Measurements from ENCODE around the gene DENND2A. TPM values are rescaled to one million over a fixed set of nuclear protein-coding genes. Genes with fewer than 3 reads are reported as not detected.

Gene DENND2A, protein sequence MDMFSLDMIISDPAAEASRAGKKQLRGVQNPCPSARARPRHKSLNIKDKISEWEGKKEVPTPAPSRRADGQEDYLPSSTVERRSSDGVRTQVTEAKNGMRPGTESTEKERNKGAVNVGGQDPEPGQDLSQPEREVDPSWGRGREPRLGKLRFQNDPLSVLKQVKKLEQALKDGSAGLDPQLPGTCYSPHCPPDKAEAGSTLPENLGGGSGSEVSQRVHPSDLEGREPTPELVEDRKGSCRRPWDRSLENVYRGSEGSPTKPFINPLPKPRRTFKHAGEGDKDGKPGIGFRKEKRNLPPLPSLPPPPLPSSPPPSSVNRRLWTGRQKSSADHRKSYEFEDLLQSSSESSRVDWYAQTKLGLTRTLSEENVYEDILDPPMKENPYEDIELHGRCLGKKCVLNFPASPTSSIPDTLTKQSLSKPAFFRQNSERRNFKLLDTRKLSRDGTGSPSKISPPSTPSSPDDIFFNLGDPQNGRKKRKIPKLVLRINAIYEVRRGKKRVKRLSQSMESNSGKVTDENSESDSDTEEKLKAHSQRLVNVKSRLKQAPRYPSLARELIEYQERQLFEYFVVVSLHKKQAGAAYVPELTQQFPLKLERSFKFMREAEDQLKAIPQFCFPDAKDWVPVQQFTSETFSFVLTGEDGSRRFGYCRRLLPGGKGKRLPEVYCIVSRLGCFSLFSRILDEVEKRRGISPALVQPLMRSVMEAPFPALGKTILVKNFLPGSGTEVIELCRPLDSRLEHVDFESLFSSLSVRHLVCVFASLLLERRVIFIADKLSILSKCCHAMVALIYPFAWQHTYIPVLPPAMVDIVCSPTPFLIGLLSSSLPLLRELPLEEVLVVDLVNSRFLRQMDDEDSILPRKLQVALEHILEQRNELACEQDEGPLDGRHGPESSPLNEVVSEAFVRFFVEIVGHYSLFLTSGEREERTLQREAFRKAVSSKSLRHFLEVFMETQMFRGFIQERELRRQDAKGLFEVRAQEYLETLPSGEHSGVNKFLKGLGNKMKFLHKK
- 3.6 TPM for polyA plus RNA-seq (2013, experiment 1 of 2)
- polyA plus RNA-seq (2013, experiment 2 of 2), result 4.0 TPM

GRCh38 chr7:140640727-140641523 lies at the start of gene DENND2A:
Gene DENND2A (minus strand): TSS chr7:140640813. CDS start chr7:140602397, 38,416 bp downstream.
- no peaks in the 10 kb centered on the region for H3K79me1 ChIP-seq (ENCODE audit: low read length)
- H3K4me1 ChIP-seq (ENCODE audit: control insufficient read depth, low read depth, low read length), result peaks cover 6% of the 10 kb centered on the region
- peak; percentile 89 for DNase-seq
- no peak within 1 kb of the TSS for H2BK15ac ChIP-seq (replicated peaks; ENCODE audit: low read depth)
- no peak within 1 kb of the TSS for H2AK5ac ChIP-seq (ENCODE audit: low read length)
- peak within 1 kb of the TSS; percentile 23 for H2BK5ac ChIP-seq (ENCODE audit: low read length)
- no peaks in the 10 kb centered on the region for H3K27me3 ChIP-seq (ENCODE audit: insufficient read depth, low read length, poor library complexity)
- H3K56ac ChIP-seq (ENCODE audit: low read length), result peak within 1 kb of the TSS; percentile 94
- H3K9ac ChIP-seq (ENCODE audit: low read length), result peak within 1 kb of the TSS; percentile 80
- peak within 1 kb of the TSS; percentile 74 for H3K4ac ChIP-seq (ENCODE audit: low read depth, low read length)
- H2BK120ac ChIP-seq (ENCODE audit: low read depth, low read length), result peak within 1 kb of the TSS; percentile 32
- no CpG with 5 or more reads among the region's 78 CpGs for WGBS (ENCODE audit: extremely low coverage, insufficient coverage, low lambda C conversion rate)
- H3K36me3 ChIP-seq (ENCODE audit: control insufficient read depth, insufficient read depth, low read length), result no peaks in the 10 kb centered on the region
- no peak within 1 kb of the TSS for H4K8ac ChIP-seq (ENCODE audit: low read depth, low read length)
- peak within 1 kb of the TSS; percentile 24 for H3K27ac ChIP-seq (ENCODE audit: low read depth, low read length)
- peak within 1 kb of the TSS; percentile 92 for H3K18ac ChIP-seq (ENCODE audit: low read length)
- H4K5ac ChIP-seq (ENCODE audit: low read length), result no peak within 1 kb of the TSS
- H3K4me2 ChIP-seq (ENCODE audit: low read length), result peak within 1 kb of the TSS; percentile 74
- H3K79me2 ChIP-seq (ENCODE audit: control insufficient read depth, insufficient read depth, low read length), result no peaks in the 10 kb centered on the region
- peak within 1 kb of the TSS; percentile 65 for H3K4me3 ChIP-seq (ENCODE audit: low read length)
- H3K23ac ChIP-seq (ENCODE audit: low read length), result peak within 1 kb of the TSS; percentile 99

DNA sequence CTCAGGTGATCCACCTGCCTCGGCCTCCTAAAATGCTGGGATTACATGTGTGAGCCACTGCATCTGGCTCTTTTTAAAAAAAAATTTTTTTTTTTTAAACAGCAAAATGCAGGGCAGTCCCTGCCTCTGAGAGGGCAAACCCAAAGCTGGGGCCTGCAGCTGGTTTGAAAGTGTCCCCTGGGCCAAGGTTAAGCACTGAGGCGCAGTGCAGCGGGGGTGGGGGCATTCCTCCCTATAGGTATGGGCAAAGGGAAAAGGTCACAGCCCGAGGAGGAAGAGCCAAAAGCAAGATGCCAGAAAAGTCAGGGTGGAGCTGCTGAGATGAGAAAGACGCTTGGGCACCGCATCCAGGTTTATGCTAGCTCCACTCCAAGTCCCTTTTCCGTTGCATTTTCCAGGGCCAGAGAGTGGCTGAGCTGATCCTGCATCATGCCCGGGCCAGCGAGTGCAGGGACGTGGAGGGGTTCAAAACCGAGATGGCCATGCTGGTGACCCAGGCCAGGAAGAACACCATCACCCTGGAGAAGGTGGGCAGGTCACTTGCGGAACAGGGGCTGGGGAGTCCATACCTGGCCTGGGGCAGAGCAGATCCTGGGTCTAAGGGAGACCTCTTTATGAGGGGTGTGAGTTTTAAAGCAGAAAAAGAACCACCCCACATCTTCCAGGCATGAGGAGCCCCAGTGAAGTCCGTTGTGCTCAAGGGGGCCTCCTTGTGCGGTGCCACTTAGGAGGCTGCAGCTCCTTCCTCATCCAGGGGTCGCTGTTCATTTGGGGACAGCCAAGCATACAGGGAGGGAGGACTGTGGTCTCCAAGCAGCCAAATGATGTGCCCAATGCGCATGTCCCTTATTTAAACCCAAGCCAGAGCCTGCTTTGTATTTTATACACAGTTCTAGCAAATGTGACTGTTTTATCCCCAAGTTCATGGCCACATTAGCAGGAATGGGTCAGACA lies 48.9 kb upstream of the DENND2A start:
- H4K5ac ChIP-seq (ENCODE audit: low read length), result no peak overlapping the region
- no peak overlapping the region for H3K4me3 ChIP-seq (ENCODE audit: low read length)
- no peak overlapping the region for H2BK5ac ChIP-seq (ENCODE audit: low read length)
- no peak overlapping the region for H2BK15ac ChIP-seq (replicated peaks; ENCODE audit: low read depth)
- H4K8ac ChIP-seq (ENCODE audit: low read depth, low read length), result no peak overlapping the region
- no peak overlapping the region for H3K4me2 ChIP-seq (ENCODE audit: low read length)
- H3K23ac ChIP-seq (ENCODE audit: low read length), result no peak overlapping the region
- no CpG with 5 or more reads among the region's 16 CpGs for WGBS (ENCODE audit: extremely low coverage, insufficient coverage, low lambda C conversion rate)
- no peaks in the 10 kb centered on the region for H3K4me1 ChIP-seq (ENCODE audit: control insufficient read depth, low read depth, low read length)
- no peaks in the 10 kb centered on the region for H3K79me1 ChIP-seq (ENCODE audit: low read length)
- no peak for DNase-seq
- H3K27me3 ChIP-seq (ENCODE audit: insufficient read depth, low read length, poor library complexity), result no peaks in the 10 kb centered on the region
- H3K4ac ChIP-seq (ENCODE audit: low read depth, low read length), result no peak overlapping the region
- no peak overlapping the region for H2BK120ac ChIP-seq (ENCODE audit: low read depth, low read length)
- H3K79me2 ChIP-seq (ENCODE audit: control insufficient read depth, insufficient read depth, low read length), result no peaks in the 10 kb centered on the region
- H3K18ac ChIP-seq (ENCODE audit: low read length), result no peak overlapping the region
- H2AK5ac ChIP-seq (ENCODE audit: low read length), result no peak overlapping the region
- no peak overlapping the region for H3K27ac ChIP-seq (ENCODE audit: low read depth, low read length)
- no peaks in the 10 kb centered on the region for H3K36me3 ChIP-seq (ENCODE audit: control insufficient read depth, insufficient read depth, low read length)
- no peak overlapping the region for H3K56ac ChIP-seq (ENCODE audit: low read length)
- no peak overlapping the region for H3K9ac ChIP-seq (ENCODE audit: low read length)

DNA sequence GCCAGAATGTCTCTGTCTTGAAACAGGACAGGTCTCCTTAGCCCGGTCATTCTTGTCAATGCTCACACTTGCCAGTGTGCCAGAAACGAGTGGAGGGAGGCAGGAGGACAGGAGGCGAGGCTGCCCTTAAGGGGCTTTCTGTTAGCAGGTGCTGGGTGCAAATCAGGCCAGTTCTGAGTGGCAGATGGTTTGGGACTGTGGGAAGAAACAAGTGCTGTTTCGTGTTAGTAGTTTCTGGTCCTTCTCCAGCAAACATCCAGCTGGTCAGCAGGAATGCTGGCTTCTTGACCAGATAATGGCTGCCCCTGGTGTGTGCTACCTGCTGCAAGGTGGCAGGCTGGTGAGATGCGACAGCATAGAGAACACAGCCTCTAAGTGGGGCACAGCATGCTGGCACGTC lies 47.7 kb upstream of the DENND2A start:
- Histone ChIP-seq H3K56ac (ENCODE audit: low read length) (no peak overlapping the region), H3K4me1 (ENCODE audit: control insufficient read depth, low read depth, low read length) (no peaks in the 10 kb centered on the region), H3K18ac (ENCODE audit: low read length) (no peak overlapping the region), H2BK5ac (ENCODE audit: low read length) (no peak overlapping the region), H3K23ac (ENCODE audit: low read length) (no peak overlapping the region), H3K79me1 (ENCODE audit: low read length) (no peaks in the 10 kb centered on the region), H3K9ac (ENCODE audit: low read length) (no peak overlapping the region), H4K5ac (ENCODE audit: low read length) (no peak overlapping the region), H3K79me2 (ENCODE audit: control insufficient read depth, insufficient read depth, low read length) (no peaks in the 10 kb centered on the region), H3K4me2 (ENCODE audit: low read length) (no peak overlapping the region), H4K8ac (ENCODE audit: low read depth, low read length) (no peak overlapping the region), H2BK120ac (ENCODE audit: low read depth, low read length) (no peak overlapping the region), H3K36me3 (ENCODE audit: control insufficient read depth, insufficient read depth, low read length) (no peaks in the 10 kb centered on the region), H3K4me3 (ENCODE audit: low read length) (no peak overlapping the region), H2AK5ac (ENCODE audit: low read length) (no peak overlapping the region), H3K4ac (ENCODE audit: low read depth, low read length) (no peak overlapping the region), H3K27ac (ENCODE audit: low read depth, low read length) (no peak overlapping the region), H2BK15ac (replicated peaks; ENCODE audit: low read depth) (no peak overlapping the region), H3K27me3 (ENCODE audit: insufficient read depth, low read length, poor library complexity) (no peaks in the 10 kb centered on the region)
- no CpG with 5 or more reads among the region's 6 CpGs for WGBS (ENCODE audit: extremely low coverage, insufficient coverage, low lambda C conversion rate)
- DNase-seq, result no peak

DNA sequence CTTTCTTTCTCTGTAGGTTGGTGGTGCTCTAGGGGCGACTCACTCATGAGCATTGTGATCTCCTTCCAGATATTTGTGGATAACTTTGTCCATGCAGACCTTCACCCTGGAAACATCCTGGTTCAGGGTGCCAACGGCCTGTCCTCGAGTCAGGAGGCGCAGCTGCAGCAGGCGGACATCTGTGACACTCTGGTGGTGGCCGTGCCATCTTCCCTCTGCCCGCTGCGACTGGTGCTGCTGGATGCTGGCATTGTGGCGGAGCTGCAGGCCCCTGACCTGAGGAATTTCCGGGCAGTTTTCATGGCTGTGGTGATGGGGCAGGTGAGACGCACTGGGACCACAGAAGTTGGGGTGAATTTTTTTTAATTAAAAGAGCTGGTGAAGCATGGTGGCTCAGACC lies 46.3 kb upstream of the DENND2A start:
- no peak for DNase-seq
- H2BK5ac ChIP-seq (ENCODE audit: low read length), result no peak overlapping the region
- H3K27ac ChIP-seq (ENCODE audit: low read depth, low read length), result no peak overlapping the region
- no peak overlapping the region for H3K9ac ChIP-seq (ENCODE audit: low read length)
- no peak overlapping the region for H4K8ac ChIP-seq (ENCODE audit: low read depth, low read length)
- H3K4me1 ChIP-seq (ENCODE audit: control insufficient read depth, low read depth, low read length), result no peaks in the 10 kb centered on the region
- H3K56ac ChIP-seq (ENCODE audit: low read length), result no peak overlapping the region
- no peaks in the 10 kb centered on the region for H3K79me1 ChIP-seq (ENCODE audit: low read length)
- H3K4ac ChIP-seq (ENCODE audit: low read depth, low read length), result no peak overlapping the region
- H3K4me2 ChIP-seq (ENCODE audit: low read length), result no peak overlapping the region
- H4K5ac ChIP-seq (ENCODE audit: low read length), result no peak overlapping the region
- H2AK5ac ChIP-seq (ENCODE audit: low read length), result no peak overlapping the region
- no peak overlapping the region for H3K4me3 ChIP-seq (ENCODE audit: low read length)
- H3K27me3 ChIP-seq (ENCODE audit: insufficient read depth, low read length, poor library complexity), result no peaks in the 10 kb centered on the region
- WGBS (ENCODE audit: extremely low coverage, insufficient coverage, low lambda C conversion rate), result no CpG with 5 or more reads among the region's 11 CpGs
- no peak overlapping the region for H2BK120ac ChIP-seq (ENCODE audit: low read depth, low read length)
- no peaks in the 10 kb centered on the region for H3K36me3 ChIP-seq (ENCODE audit: control insufficient read depth, insufficient read depth, low read length)
- no peaks in the 10 kb centered on the region for H3K79me2 ChIP-seq (ENCODE audit: control insufficient read depth, insufficient read depth, low read length)
- no peak overlapping the region for H3K23ac ChIP-seq (ENCODE audit: low read length)
- H3K18ac ChIP-seq (ENCODE audit: low read length), result no peak overlapping the region
- no peak overlapping the region for H2BK15ac ChIP-seq (replicated peaks; ENCODE audit: low read depth)

Data from mesendoderm (in vitro differentiated cells).